H1 (cell line): ENCODE data around the gene ZBTB16. TPM values are rescaled to one million over a fixed set of nuclear protein-coding genes. Genes with fewer than 3 reads are reported as not detected.

Source experiments
- CTCF ChIA-PET: fragments of 300-600 bp; sonication (Branson Sonifier 250); formaldehyde crosslinking; loops from one replicate; lab custom pipeline; 2021; ENCODE audit not compliant: partially characterized antibody; lab: Charles Lee
- POLR2A ChIA-PET: fragments of 300-600 bp; sonication (Branson Sonifier 250); formaldehyde crosslinking; loops from one replicate; lab custom pipeline; 2021; ENCODE audit warnings: inconsistent platforms; ENCODE audit not compliant: partially characterized antibody; lab: Charles Lee
- DNase-seq, 2 experiments: peaks; one replicate each; pipeline versions ENCODE4 v3.0.0 to v3.0.0-alpha.2; 2010 to 2022; ENCODE audit warnings: low spot score in 2 of 2, low read depth in 1 of 2, mixed read lengths in 1 of 2
- FAIRE-seq: peaks from 2 replicates; lab custom pipeline; 2011; peaks lifted over from hg19 to GRCh38; lab: Jason Lieb, UNC
- H2AFZ ChIP-seq: 2 replicates; pipeline ENCODE4 v1.8.1; 2012; ENCODE audit warnings: low read length, inconsistent platforms
- H2AK5ac ChIP-seq: 2 replicates; pipeline ENCODE4 v1.6.1; 2013; ENCODE audit warnings: low read depth, low read length
- H2BK120ac ChIP-seq: replicated peaks from 2 replicates; pipeline ENCODE3; 2013; ENCODE audit warnings: low read depth, low read length, inconsistent platforms
- H2BK12ac ChIP-seq: 2 replicates; pipeline ENCODE4 v1.6.1; 2013; ENCODE audit warnings: low read depth, low read length
- H2BK15ac ChIP-seq: 2 replicates; pipeline ENCODE4 v1.6.1; 2013; ENCODE audit warnings: low read length
- H2BK20ac ChIP-seq: 2 replicates; pipeline ENCODE4 v1.6.1; 2013; ENCODE audit warnings: low read length
- H2BK5ac ChIP-seq: 2 replicates; pipeline ENCODE4 v1.6.1; 2013; ENCODE audit warnings: low read depth, low read length
- H3K14ac ChIP-seq: 2 replicates; pipeline ENCODE4 v1.6.1; 2013; ENCODE audit warnings: inconsistent platforms; ENCODE audit not compliant: insufficient read length
- H3K18ac ChIP-seq: 2 replicates; pipeline ENCODE4 v1.6.1; 2013; ENCODE audit warnings: low read length; ENCODE audit errors: extremely low read depth
- H3K23ac ChIP-seq: 2 replicates; pipeline ENCODE4 v1.6.1; 2013; ENCODE audit warnings: inconsistent platforms; ENCODE audit not compliant: insufficient read length
- H3K23me2 ChIP-seq: 2 replicates; pipeline ENCODE4 v1.6.1; 2013; ENCODE audit warnings: low read depth, low read length
- H3K27ac ChIP-seq: 2 replicates; pipeline ENCODE4 v1.6.1; 2011; ENCODE audit warnings: low read depth, low read length, inconsistent platforms
- H3K27me3 ChIP-seq, 4 experiments: replicated peaks in 1 of 4; 1 replicate in 1 of 4; 2 replicates in 3 of 4; pipeline versions ENCODE4 v1.6.1 to v1.8.1; 2011 to 2013; ENCODE audit warnings: low read length in 3 of 4, mild to moderate bottlenecking in 3 of 4, inconsistent platforms in 2 of 4, mixed read lengths in 2 of 4, moderate library complexity in 1 of 4; ENCODE audit not compliant: control insufficient read depth in 3 of 4, insufficient read depth in 3 of 4; ENCODE audit errors: extremely low read depth in 1 of 4
- H3K36me3 ChIP-seq, 4 experiments: 2 replicates each; pipeline versions ENCODE4 v1.6.1 to v1.8.1; 2011 to 2013; ENCODE audit warnings: mild to moderate bottlenecking in 4 of 4, low read length in 3 of 4, moderate library complexity in 2 of 4, control low read depth in 1 of 4, inconsistent platforms in 1 of 4; ENCODE audit not compliant: insufficient read depth in 4 of 4, control insufficient read depth in 2 of 4
- H3K4ac ChIP-seq: replicated peaks from 2 replicates; pipeline ENCODE3; 2013; ENCODE audit warnings: low read length, low read depth, mixed read lengths, inconsistent platforms; ENCODE audit not compliant: insufficient read length
- H3K4me1 ChIP-seq, 4 experiments: replicated peaks in 1 of 4; 1 replicate in 1 of 4; 2 replicates in 3 of 4; pipeline versions ENCODE4 v1.6.1 to v1.8.1; 2011 to 2013; ENCODE audit warnings: low read length in 3 of 4, inconsistent platforms in 2 of 4, mixed read lengths in 1 of 4; ENCODE audit not compliant: insufficient read depth in 4 of 4, control insufficient read depth in 3 of 4
- H3K4me2 ChIP-seq, 2 experiments: 2 replicates each; pipeline versions ENCODE4 v1.6.1 to v1.8.1; 2011 to 2013; ENCODE audit warnings: low read depth in 2 of 2, low read length in 2 of 2, control low read depth in 1 of 2, inconsistent platforms in 1 of 2, mild to moderate bottlenecking in 1 of 2; ENCODE audit not compliant: insufficient read depth in 1 of 2
- H3K4me3 ChIP-seq, 4 experiments: fragments of 200-600, 300-600 bp in 1 of 4; sonication (generic), shearing (Covaris generic), sonication (Bioruptor Twin) in 1 of 4; 2 replicates each; pipeline versions ENCODE4 v1.5.1 to v1.8.1; 2011 to 2016; ENCODE audit warnings: low read length in 4 of 4, low read depth in 3 of 4, control low read depth in 2 of 4, inconsistent platforms in 2 of 4, mild to moderate bottlenecking in 2 of 4, mixed read lengths in 1 of 4, moderate library complexity in 1 of 4; ENCODE audit not compliant: insufficient read depth in 2 of 4; ENCODE audit errors: extremely low read depth in 1 of 4
- H3K56ac ChIP-seq: replicated peaks from 2 replicates; pipeline ENCODE3; 2013; ENCODE audit warnings: low read depth, mild to moderate bottlenecking, mixed read lengths, low read length, inconsistent platforms; ENCODE audit not compliant: insufficient read length
- H3K79me1 ChIP-seq: 2 replicates; pipeline ENCODE4 v1.6.1; 2013; ENCODE audit warnings: low read depth, low read length, control low read depth
- H3K79me2 ChIP-seq, 2 experiments: 2 replicates each; pipeline versions ENCODE4 v1.6.1 to v1.8.1; 2012 to 2013; ENCODE audit warnings: low read length in 2 of 2, mild to moderate bottlenecking in 2 of 2, inconsistent platforms in 1 of 2; ENCODE audit not compliant: insufficient read depth in 2 of 2, control insufficient read depth in 1 of 2
- H3K9ac ChIP-seq, 4 experiments: replicated peaks in 1 of 4; 1 replicate in 1 of 4; 2 replicates in 3 of 4; pipeline versions ENCODE4 v1.6.1 to v1.8.1; 2011 to 2013; ENCODE audit warnings: low read depth in 3 of 4, low read length in 3 of 4, control low read depth in 2 of 4, mild to moderate bottlenecking in 2 of 4, moderate library complexity in 2 of 4, inconsistent platforms in 1 of 4; ENCODE audit errors: extremely low read depth in 1 of 4
- H3K9me3 ChIP-seq, 2 experiments: 2 replicates each; pipeline versions ENCODE4 v1.6.1 to v1.8.1; 2012 to 2013; ENCODE audit warnings: mild to moderate bottlenecking in 2 of 2, moderate library complexity in 2 of 2, control low read depth in 1 of 2, inconsistent platforms in 1 of 2, low read depth in 1 of 2, low read length in 1 of 2, mixed read lengths in 1 of 2; ENCODE audit not compliant: insufficient read depth in 2 of 2
- H4K20me1 ChIP-seq, 2 experiments: replicated peaks in 1 of 2; 2 replicates each; pipeline versions ENCODE3 to v1.8.1; 2011 to 2013; ENCODE audit warnings: inconsistent platforms in 2 of 2, low read length in 2 of 2, mild to moderate bottlenecking in 1 of 2; ENCODE audit not compliant: insufficient read depth in 2 of 2, control insufficient read depth in 1 of 2
- H4K5ac ChIP-seq: 2 replicates; pipeline ENCODE4 v1.6.1; 2013; ENCODE audit warnings: low read length, low read depth, mixed read lengths, inconsistent platforms; ENCODE audit not compliant: insufficient read length
- H4K8ac ChIP-seq: 2 replicates; pipeline ENCODE4 v1.8.0; 2013; ENCODE audit warnings: mild to moderate bottlenecking, moderate library complexity, low read length, inconsistent platforms; ENCODE audit not compliant: insufficient read depth; ENCODE audit errors: extremely low read depth
- H4K91ac ChIP-seq: replicated peaks from 2 replicates; pipeline ENCODE3; 2013; ENCODE audit warnings: low read length, mixed read lengths, inconsistent platforms; ENCODE audit not compliant: insufficient read length
- BRCA1 ChIP-seq: IDR thresholded peaks from 2 replicates; pipeline ENCODE4 v1.6.1; 2012; ENCODE audit warnings: low read depth, low read length, improper control_type of control experiment
- CBX5 ChIP-seq: fragments of 300-800, 300-1000 bp; sonication (generic); IDR thresholded peaks from 2 replicates; pipeline ENCODE4 v1.7.1; 2016; ENCODE audit warnings: antibody characterized with exemption, low read length, low read depth
- EZH2 ChIP-seq: fragments of 200-600 bp; sonication (generic); IDR thresholded peaks from 2 replicates; pipeline ENCODE4 v1.7.1; 2012; ENCODE audit warnings: low read depth, mild to moderate bottlenecking, moderate library complexity, low read length, inconsistent platforms; ENCODE audit not compliant: severe bottlenecking
- GTF2F1 ChIP-seq: IDR thresholded peaks from 2 replicates; pipeline ENCODE4 v1.6.1; 2012; ENCODE audit warnings: low read depth, low read length, improper control_type of control experiment, borderline replicate concordance
- KDM1A ChIP-seq: fragments of 200-600, 300-600 bp; sonication (generic); IDR thresholded peaks from 2 replicates; pipeline ENCODE4 v1.7.1; 2016; ENCODE audit warnings: mild to moderate bottlenecking, low read length, borderline replicate concordance
- MAFK ChIP-seq: IDR thresholded peaks from 2 replicates; pipeline ENCODE4 v1.6.1; 2012; ENCODE audit warnings: low read depth, mild to moderate bottlenecking, improper control_type of control experiment, low read length
- POLR2AphosphoS5 ChIP-seq: IDR thresholded peaks from 2 replicates; pipeline ENCODE4 v1.6.1; 2011; ENCODE audit warnings: low read depth, low read length
- WGBS, 2 experiments: shearing (Covaris generic) in 1 of 2; methylation state at CpG; one replicate each; pipeline versions ENCODE4 v1.1.6 to v1.1.7; 2013 to 2015; ENCODE audit warnings: low lambda C conversion rate in 2 of 2, mixed read lengths in 2 of 2, inconsistent platforms in 1 of 2, low coverage in 1 of 2, missing lambda C conversion rate in 1 of 2; ENCODE audit not compliant: insufficient replicate concordance in 2 of 2, insufficient coverage in 1 of 2, insufficient read length in 1 of 2; ENCODE audit errors: extremely low coverage in 1 of 2, missing lambda C conversion rate in 1 of 2; 5-methylcytosine and 5-hydroxymethylcytosine counted together
- polyA plus RNA-seq, 7 experiments: library from polyadenylated mRNA; depleted of rRNA in 3 of 7; stranded (reverse) in 5 of 7; unstranded in 2 of 7; fragments of >200 nt in 5 of 7; fragments of 200-250 nt in 2 of 7; gene quantifications; 1 replicate in 5 of 7; 2 replicates in 1 of 7; 4 replicates in 1 of 7; pipeline versions ENCODE4 v1.2.1 to v1.2.3, GENCODE V29; 2011 to 2013; ENCODE audit warnings: missing spikeins in 2 of 7, mixed read lengths in 2 of 7
- total RNA-seq: library from RNA; stranded (reverse); fragmentation: NEBNext Ultra II Directional; extraction: Animal tissue kit (Norgen Biotek cat#: 25700); gene quantifications from 2 replicates; pipeline ENCODE4 v1.2.1, GENCODE V29; 2021

Gene ZBTB16
- total and polyA plus RNA-seq, 2 of the 8 experiments (the other 6 are each of a cell fraction or from before 2014, with no cell fraction given) = 0.12 to 0.61 TPM

GRCh38 chr11:114040706-114041211 is 18.8 kb upstream of the ZBTB16 start:
- no peak overlapping the region for H4K91ac ChIP-seq
- no peak overlapping the region for H3K23ac ChIP-seq
- H3K36me3 ChIP-seq = no peaks in the 10 kb centered on the region
- H2BK5ac ChIP-seq = no peak overlapping the region
- no peak overlapping the region for H3K9ac ChIP-seq
- no peak overlapping the region for H2BK12ac ChIP-seq
- no peak overlapping the region for H3K18ac ChIP-seq
- no peak overlapping the region for H4K8ac ChIP-seq
- no peaks in the 10 kb centered on the region for H3K79me1 ChIP-seq
- H3K23me2 ChIP-seq = no peaks in the 10 kb centered on the region
- CTCF ChIA-PET = interaction anchor here (0.7 to 9.9 kb wide), 4 partner anchors 8 to 221 kb away, joined by 5 to 183 read pairs (median 95); no protein-coding TSS in a partner anchor
- H2BK15ac ChIP-seq = no peak overlapping the region
- H4K5ac ChIP-seq = no peak overlapping the region
- no peaks in the 10 kb centered on the region for H4K20me1 ChIP-seq
- H3K4me1 ChIP-seq = no peaks in the 10 kb centered on the region
- no peak overlapping the region for H3K27ac ChIP-seq
- H2BK20ac ChIP-seq = no peak overlapping the region
- no peak overlapping the region for H2AFZ ChIP-seq
- DNase-seq (no peak), FAIRE-seq (no peak)
- H3K9me3 ChIP-seq = no peaks in the 10 kb centered on the region
- H3K27me3 ChIP-seq = no peaks in the 10 kb centered on the region
- no peak for TF ChIP-seq EZH2
- no peak for TF ChIP-seq KDM1A
- TF ChIP-seq POLR2AphosphoS5 = no peak
- TF ChIP-seq CBX5 = no peak
- no peak for TF ChIP-seq MAFK
- no peak for TF ChIP-seq BRCA1
- no peak for TF ChIP-seq GTF2F1
- no peak overlapping the region for H3K4ac ChIP-seq
- no peak overlapping the region for H2BK120ac ChIP-seq
- H3K56ac ChIP-seq = no peak overlapping the region
- no peak overlapping the region for H2AK5ac ChIP-seq
- H3K4me3 ChIP-seq = no peak overlapping the region
- POLR2A ChIA-PET = no interaction called here
- 91% methylated on average over 7 of the region's 7 CpGs; no CpG with 5 or more reads in 1 of the 2 experiments for WGBS, 2 experiments
- H3K14ac ChIP-seq = no peak overlapping the region
- H3K79me2 ChIP-seq = no peaks in the 10 kb centered on the region
- H3K4me2 ChIP-seq = no peak overlapping the region
